Activated T-cell treated with anti-CD3 and anti-CD28 coated beads, Interleukin-2, amount 50 U/mL, for 4 hours (primary cell): ENCODE measurements around the gene TMEM190. TPM values are rescaled to one million over a fixed set of nuclear protein-coding genes. Genes with fewer than 3 reads are reported as not detected.
"Not testable (repeated sequence)": the region's sequence is repeated elsewhere in the genome, so short reads cannot be mapped to it uniquely, and the experiment has no call there.

ENCODE experiments used
- ATAC-seq, 2 donors: fragments of 200-7000 bp; cut with Tn5 transposase; one replicate each; pipeline ENCODE4 v1.10.0; 2021
- DNase-seq: peaks from one replicate; pipeline ENCODE4 v3.0.0-alpha.2; 2020
- H3K27me3 Mint-ChIP-seq: one replicate; pipeline ENCODE4 v1.8.0; 2021; ENCODE audit warnings: low read depth, mixed read lengths
- H3K36me3 Mint-ChIP-seq: one replicate; pipeline ENCODE4 v1.8.0; 2022; ENCODE audit warnings: mixed read lengths; ENCODE audit not compliant: insufficient read depth
- H3K4me1 Mint-ChIP-seq: one replicate; pipeline ENCODE4 v1.8.0; 2021; ENCODE audit warnings: low read depth, mixed read lengths
- H3K4me3 Mint-ChIP-seq: one replicate; pipeline ENCODE4 v1.8.0; 2021; ENCODE audit warnings: mild to moderate bottlenecking, moderate library complexity, mixed read lengths
- H3K9me3 Mint-ChIP-seq: one replicate; pipeline ENCODE4 v1.8.0; 2021; ENCODE audit warnings: mixed read lengths
- total RNA-seq, 3 donors: library from RNA; stranded (reverse); gene quantifications; one replicate each; pipeline ENCODE4 v1.2.1, GENCODE V29; 2021

The TMEM190 gene
- total RNA-seq, 3 donors from 2014 or later, result not detected

DNA sequence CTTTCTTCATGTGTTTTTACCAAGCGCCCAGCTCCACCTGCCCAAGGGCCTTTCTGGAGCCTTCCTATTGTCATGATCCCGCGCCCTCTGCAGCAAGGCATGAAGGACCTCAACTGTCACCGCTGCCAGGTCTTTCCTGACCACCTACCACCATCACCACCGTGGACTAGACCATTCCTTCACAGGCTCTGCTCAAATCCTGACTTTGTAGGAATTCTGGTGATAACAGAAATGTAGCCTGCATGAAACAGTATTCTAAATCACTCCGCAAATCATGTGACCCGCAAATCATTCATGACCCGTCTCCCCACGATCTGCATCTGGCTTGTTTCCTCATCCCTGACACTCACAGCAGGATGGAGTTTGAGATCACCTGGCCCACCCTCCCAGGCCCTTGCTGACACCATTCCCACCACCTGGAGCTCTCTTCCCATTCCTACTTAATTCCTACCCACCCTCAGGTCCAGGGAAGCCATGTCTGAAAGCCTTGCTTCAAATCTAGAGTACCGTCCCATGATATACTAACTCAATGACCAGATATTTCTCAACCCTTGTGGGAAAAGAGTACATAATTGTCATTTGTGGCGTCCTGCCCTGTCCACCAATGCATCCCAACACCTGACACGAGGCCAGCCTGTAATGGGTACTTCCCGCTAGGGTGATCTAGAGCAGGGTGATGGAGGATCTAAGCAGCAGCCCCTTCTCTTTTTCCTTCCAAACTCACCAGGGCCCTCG lies 29.6 kb downstream of the TMEM190 start:
- H3K9me3 Mint-ChIP-seq, result no peaks in the 10 kb centered on the region
- peak overlapping the region; percentile 92 for H3K4me3 Mint-ChIP-seq
- ATAC-seq, result no peak
- H3K4me1 Mint-ChIP-seq, result peaks cover 18% of the 10 kb centered on the region
- DNase-seq, result no peak
- H3K27me3 Mint-ChIP-seq, result no peaks in the 10 kb centered on the region
- H3K36me3 Mint-ChIP-seq, result peaks cover 31% of the 10 kb centered on the region

DNA sequence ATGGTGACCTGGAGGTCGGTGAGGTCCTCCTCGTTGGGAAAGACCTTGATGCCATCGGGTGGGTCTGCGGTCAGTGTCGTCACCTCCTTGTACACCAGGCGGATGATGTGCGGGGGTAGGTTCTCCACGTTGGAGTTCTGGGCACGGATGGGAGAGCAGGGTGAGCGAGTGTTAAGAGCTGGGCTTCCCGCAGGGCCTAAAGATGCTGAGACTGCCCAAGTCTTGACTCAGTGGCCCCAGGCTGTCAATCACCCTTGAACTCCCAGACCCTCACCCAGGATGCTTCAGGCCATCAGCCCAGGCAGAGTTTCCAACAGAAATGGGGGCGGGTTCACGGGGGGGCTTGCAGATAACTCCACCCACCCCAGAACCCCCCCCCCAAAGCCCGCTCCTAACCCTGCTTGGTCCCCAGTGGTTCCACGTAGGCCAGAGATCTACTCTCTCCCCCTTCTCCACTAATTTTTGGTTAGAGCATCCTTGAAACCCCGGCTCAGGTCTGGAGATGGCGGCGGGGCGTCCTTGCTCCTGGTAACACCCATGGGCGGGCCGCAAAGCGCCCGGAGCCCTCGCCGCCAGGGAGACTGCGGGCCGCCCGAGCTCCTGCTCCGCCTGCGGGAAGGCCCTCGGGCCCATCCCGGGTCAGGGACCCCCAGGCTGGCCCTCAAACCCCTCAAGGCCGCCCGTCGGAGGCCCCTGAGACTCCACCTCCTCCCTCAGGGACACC lies 30.4 kb downstream of the TMEM190 start:
- Mint-ChIP-seq H3K4me3 (peak overlapping the region; percentile 92), H3K4me1 (peaks cover 18% of the 10 kb centered on the region), H3K27me3 (no peaks in the 10 kb centered on the region), H3K36me3 (peaks cover 28% of the 10 kb centered on the region), H3K9me3 (no peaks in the 10 kb centered on the region)
- ATAC-seq (peak; percentile 8 to 9), DNase-seq (no peak)

DNA sequence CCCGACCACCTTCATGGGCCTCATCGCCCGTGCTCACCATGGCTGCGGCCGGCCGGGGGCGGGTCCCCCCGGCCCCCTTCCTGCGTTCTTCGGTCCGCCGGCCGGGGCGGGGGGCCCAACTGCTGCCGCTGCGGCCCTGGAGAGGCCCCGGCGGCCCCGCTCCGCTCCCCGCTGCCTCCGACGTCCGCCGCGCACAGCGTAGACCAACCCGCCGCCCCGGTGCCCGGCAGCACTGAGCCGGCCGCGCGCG lies 30.8 kb downstream of the TMEM190 start, which contains the start of gene UBE2S:
Gene UBE2S, minus strand, starts transcription at position 239 of the 250 bp plus-strand sequence. Its CDS starts 199 bp downstream, at position 40.
- peaks cover 25% of the 10 kb centered on the region for H3K36me3 Mint-ChIP-seq
- not testable (repeated sequence) for DNase-seq, H3K9me3 Mint-ChIP-seq, H3K27me3 Mint-ChIP-seq, ATAC-seq
- peaks cover 18% of the 10 kb centered on the region for H3K4me1 Mint-ChIP-seq
- peak within 1 kb of the TSS; percentile 92 for H3K4me3 Mint-ChIP-seq

DNA sequence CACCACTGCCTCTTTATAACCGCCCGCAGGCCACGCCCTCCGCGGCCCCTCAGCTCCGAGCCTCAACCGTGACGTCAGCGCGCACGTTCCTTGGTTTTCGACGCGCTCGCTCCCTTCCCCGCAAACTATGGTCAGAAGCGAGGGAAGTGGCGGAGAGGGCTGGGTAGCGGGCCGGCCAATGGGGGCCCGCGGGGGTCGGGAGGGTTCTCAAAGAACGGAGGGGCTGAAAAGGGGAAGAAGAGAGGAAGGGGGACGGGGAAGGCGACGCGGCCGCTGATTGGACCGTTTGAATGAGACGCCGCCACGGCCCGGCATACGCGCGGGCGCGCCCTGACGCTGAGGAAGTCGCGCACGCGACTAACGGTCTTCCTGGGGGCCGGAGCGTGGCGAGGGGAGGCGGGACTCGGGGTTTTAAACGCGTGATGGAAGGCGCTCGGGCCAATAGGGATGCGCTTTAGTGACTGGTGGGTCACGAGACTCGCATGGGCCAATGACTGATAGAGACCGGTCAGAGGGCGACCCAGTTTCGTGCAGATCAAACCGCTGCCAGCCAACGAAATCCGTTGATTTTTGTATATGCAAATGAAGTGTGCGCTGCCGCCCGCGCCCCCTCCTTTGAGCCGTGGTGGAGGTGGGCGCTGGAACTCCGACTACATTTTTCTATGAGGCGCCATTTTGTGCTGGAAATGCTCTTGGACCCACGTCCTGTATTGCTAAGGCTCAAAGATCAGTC lies 31.3 kb downstream of the TMEM190 start:
- Mint-ChIP-seq H3K36me3 (peaks cover 22% of the 10 kb centered on the region), H3K27me3 (no peaks in the 10 kb centered on the region), H3K9me3 (no peaks in the 10 kb centered on the region), H3K4me1 (peaks cover 18% of the 10 kb centered on the region), H3K4me3 (peak overlapping the region; percentile 92)
- DNase-seq, result peak; percentile 93
- peak; percentile 88 to 91 for ATAC-seq

DNA sequence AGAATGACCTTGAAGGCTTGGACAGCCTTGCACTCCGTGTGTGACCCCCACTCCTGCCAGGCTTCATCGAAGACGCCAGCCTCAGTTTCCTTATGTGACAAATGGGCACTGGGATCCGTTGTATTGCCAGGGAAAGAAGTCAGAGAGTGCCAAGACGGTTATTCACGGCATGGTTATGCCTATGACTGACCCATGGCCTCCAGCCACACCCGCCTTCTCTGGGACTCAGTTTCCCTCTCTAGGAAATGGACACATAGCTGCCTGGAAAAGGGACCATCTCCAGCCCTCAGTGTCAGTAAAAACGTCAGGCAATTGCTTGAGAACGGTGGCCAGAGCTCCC lies 31.9 kb downstream of the TMEM190 start:
- Mint-ChIP-seq H3K9me3 (no peaks in the 10 kb centered on the region), H3K36me3 (peaks cover 19% of the 10 kb centered on the region), H3K4me3 (peak overlapping the region; percentile 92), H3K4me1 (peaks cover 18% of the 10 kb centered on the region), H3K27me3 (no peaks in the 10 kb centered on the region)
- ATAC-seq (no peak), DNase-seq (no peak)

DNA sequence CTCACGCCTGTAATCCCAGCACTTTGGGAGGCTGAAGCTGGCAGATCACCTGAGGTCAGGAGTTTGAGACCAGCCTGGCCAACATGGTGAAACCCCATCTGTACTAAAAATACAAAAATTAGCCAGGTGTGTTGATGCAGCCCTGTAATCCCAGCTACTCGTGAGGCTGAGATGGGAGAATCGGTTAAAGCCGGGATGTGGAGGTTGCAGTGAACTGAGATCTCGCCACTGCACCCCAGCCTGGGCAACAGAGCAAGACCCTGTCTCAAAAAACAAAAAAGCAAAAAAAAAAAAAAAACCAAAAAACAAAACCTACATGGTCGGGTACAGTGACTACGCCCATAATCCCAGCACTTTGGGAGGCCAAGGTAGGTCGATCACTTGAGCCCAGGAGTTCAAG lies 32.6 kb downstream of the TMEM190 start:
- not testable (repeated sequence) for DNase-seq, H3K27me3 Mint-ChIP-seq, ATAC-seq, H3K4me3 Mint-ChIP-seq, H3K9me3 Mint-ChIP-seq
- Mint-ChIP-seq H3K36me3 (peaks cover 16% of the 10 kb centered on the region), H3K4me1 (peaks cover 18% of the 10 kb centered on the region)

DNA sequence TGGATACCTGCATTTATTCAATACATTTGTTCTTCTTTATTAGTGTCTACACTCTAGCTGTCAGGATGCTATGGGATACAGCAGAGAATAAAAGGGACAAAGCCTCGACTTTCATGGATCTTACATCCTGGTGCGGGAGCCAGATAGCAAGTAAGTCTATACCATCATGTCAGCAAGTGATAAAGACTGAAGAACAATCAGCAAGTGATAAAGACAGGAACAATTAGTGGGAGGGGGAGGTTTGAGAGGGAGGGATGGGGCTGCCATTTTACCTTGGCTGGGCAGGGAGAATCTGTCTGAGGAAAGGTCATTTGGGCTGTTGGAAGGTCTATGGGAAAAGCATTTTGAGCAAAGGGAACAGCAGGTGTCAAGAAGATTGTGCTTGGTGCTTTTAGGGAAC lies 33.5 kb downstream of the TMEM190 start:
- Mint-ChIP-seq H3K9me3 (no peaks in the 10 kb centered on the region), H3K27me3 (no peaks in the 10 kb centered on the region), H3K4me1 (peaks cover 18% of the 10 kb centered on the region), H3K36me3 (peaks cover 14% of the 10 kb centered on the region), H3K4me3 (no peak overlapping the region)
- no peak for DNase-seq
- no peak for ATAC-seq

DNA sequence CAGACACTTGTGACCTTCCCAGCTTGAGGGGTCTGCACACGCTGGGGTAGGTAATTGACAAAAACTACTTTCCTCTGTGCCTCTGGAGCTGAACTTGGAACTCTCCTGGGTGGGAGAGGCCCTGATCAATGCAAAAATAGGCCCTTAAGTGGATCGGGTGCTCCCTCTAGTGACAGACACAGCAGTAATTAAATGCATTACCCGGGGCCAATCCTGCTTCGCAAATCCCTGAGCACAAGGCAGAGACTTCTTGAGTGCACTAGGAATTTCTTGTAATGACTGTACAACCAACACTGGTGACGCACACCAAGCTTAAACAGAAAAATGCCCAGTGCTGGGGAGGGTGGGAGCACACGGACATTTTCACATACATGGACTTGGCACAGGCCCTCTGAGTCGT lies 41.6 kb downstream of the TMEM190 start:
- Mint-ChIP-seq H3K4me1 (peaks cover 26% of the 10 kb centered on the region), H3K4me3 (no peak overlapping the region), H3K36me3 (no peaks in the 10 kb centered on the region), H3K9me3 (no peaks in the 10 kb centered on the region), H3K27me3 (no peaks in the 10 kb centered on the region)
- DNase-seq (peak; percentile 52), ATAC-seq (peak; percentile 72 to 77)

DNA sequence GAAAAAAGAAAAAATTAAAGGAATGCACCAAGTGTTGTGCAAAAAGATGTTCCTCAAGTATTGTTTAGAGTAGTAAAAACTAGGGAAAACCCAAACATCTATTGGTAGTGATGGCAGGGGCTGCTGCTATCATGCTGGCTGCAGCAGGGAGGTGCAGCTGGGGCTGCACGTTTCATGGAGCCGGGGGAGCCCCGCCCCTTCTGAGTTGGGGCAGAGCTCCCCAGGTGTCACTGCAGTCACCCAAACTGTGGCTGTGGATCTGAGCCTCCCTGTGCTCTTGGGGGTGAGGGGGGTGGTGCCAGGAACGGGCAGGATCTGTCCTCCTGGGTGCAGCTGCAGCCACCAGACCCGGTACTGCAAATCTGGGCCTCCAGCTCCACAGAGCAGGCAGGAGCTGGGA lies 42.5 kb downstream of the TMEM190 start:
- H3K27me3 Mint-ChIP-seq, result no peaks in the 10 kb centered on the region

DNA sequence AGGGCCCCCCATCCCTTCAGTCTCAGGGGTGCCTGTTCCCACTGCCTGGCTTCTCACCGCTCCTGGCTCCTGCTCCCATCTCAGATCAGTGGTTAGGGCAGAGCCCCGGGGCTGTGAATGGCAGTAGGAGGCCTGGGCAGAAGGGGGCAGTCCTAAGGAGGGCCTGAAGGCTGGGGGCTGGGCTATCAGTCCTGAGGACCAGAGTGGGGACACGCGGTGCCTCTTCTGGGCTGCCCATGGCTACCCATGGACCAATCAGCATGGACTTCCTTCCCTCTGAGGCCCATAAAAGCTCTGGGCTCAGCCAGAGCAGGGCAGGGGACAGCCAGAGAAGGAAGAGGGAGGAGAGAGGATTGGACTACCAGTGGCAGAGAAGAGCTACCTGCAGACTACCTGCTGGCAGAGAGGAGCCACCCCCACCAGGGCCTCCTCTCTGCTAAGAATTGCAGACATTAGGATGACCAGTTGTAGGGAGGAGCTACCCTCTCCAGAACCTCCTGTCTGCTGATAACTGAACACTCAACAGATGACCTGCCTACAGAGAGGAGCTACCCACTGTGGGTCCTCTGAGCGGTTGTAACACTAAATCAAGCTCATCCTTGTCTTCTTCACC lies 43.1 kb downstream of the TMEM190 start:
- DNase-seq (no peak), ATAC-seq (no peak)
- Mint-ChIP-seq H3K4me1 (peaks cover 28% of the 10 kb centered on the region), H3K27me3 (peaks cover 3% of the 10 kb centered on the region), H3K9me3 (no peaks in the 10 kb centered on the region), H3K4me3 (no peak overlapping the region), H3K36me3 (no peaks in the 10 kb centered on the region)

More for the DNA sequence above, 42.5 kb downstream of the TMEM190 start:
- DNase-seq (no peak), ATAC-seq (no peak)
- H3K9me3 Mint-ChIP-seq, result no peaks in the 10 kb centered on the region
- H3K4me1 Mint-ChIP-seq, result peaks cover 28% of the 10 kb centered on the region
- H3K4me3 Mint-ChIP-seq, result no peak overlapping the region
- no peaks in the 10 kb centered on the region for H3K36me3 Mint-ChIP-seq

DNA sequence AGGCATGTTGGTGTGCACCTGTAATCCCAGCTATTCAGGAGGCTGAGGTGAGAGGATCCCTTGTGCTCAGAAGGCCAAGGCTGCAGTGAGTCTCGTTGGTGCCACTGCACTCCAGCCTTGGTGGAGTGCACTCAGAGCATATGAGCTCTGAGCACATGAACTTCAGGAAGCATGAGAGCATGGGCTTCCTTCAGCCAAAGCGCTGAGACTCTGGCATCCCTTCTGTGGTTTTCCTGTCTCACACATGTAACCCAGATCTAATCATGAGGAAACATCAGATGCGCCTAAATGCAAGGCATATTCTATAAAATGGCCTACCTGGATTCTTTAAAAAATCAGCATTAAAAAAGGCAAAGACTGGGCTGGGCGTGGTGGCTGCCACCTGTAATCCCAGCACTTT lies 44.7 kb downstream of the TMEM190 start:
- H3K27me3 Mint-ChIP-seq, DNase-seq, H3K4me3 Mint-ChIP-seq, H3K36me3 Mint-ChIP-seq, H3K9me3 Mint-ChIP-seq: not testable (repeated sequence)
- ATAC-seq, result peak in 1 of 2 donors; percentile 23
- peaks cover 28% of the 10 kb centered on the region for H3K4me1 Mint-ChIP-seq

DNA sequence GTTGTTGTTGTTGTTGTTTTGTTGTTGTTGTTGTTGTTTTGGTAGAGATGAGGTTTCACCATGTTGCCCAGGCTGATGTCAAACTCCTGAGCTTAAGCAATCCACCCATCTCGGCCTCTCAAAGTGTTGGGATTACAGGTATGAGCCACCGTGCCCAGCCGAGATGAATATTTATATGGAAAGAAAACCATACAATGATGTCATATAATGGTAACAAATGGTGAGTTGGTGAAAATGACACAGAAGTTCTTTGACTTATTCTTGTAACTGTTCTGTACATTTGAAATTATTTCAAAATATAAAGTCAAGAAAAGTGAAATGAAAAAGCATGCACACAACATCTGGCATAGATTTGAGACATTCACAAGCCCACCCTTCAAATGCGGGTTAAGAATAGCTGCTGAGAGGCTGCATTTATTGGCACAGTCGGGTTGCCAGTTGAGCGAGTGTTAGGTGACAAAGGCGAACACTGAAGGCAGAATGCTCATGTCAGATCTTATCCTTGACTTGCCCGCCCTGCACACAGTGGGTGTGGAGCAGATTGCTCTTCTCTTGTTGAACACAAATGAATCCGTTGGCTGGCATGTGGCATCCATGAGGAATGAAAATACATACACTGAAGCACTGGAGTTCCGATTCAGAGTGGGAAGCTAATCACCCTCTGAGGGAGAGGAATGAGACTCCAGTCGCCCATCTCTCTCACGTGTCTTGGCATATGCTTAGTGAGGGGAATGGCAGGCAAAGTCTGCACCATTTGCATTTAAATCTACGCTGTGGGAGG lies 46.8 kb downstream of the TMEM190 start:
- no peak for DNase-seq
- H3K4me1 Mint-ChIP-seq, result peaks cover 23% of the 10 kb centered on the region
- H3K36me3 Mint-ChIP-seq, result no peaks in the 10 kb centered on the region
- no peak for ATAC-seq
- H3K4me3 Mint-ChIP-seq, result no peak overlapping the region
- peaks cover 9% of the 10 kb centered on the region for H3K27me3 Mint-ChIP-seq
- H3K9me3 Mint-ChIP-seq, result no peaks in the 10 kb centered on the region

DNA sequence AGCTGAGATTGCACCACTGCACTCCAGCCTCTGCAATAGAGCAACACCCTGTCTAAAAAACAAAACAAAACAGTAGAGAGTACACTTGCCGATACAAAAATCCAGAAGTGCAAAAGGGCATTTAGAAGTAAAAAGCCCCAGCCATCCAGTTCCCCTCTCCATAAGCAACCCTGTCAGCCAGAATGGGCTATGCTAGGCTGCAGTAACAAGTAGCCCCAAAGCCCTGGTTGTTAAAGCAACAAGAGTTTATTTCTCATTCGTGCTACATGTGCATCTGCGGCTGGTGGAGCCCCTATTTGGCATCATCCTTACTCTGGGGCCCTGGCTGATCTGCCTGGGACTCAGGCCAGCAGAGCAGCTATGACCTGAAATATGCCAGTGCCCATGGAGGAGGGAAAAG lies 47.9 kb downstream of the TMEM190 start:
- Mint-ChIP-seq H3K4me3 (no peak overlapping the region), H3K4me1 (peaks cover 21% of the 10 kb centered on the region), H3K36me3 (no peaks in the 10 kb centered on the region), H3K9me3 (no peaks in the 10 kb centered on the region), H3K27me3 (peaks cover 17% of the 10 kb centered on the region)
- ATAC-seq, result no peak
- DNase-seq, result no peak

DNA sequence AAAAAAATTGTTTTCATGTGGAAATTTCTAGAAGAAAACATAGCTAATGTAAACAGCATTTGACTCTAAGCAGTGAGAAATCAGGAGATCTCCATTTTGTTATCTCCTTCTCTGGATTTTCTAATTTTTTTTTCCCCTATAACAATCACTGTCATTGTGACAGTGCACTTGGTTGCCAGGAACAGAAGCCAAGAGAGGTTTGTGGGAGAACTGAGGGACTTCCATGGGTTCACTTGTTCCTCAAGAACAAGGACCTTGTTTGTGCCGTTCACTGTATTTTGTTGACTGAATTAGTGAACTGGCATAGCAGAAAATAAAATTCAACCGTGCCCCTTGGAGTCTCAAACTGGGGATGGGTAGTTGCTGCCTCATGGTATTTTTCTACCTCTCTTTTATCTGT lies 49.4 kb downstream of the TMEM190 start:
- Mint-ChIP-seq H3K9me3 (no peaks in the 10 kb centered on the region), H3K27me3 (peaks cover 28% of the 10 kb centered on the region), H3K36me3 (no peaks in the 10 kb centered on the region), H3K4me1 (peaks cover 10% of the 10 kb centered on the region), H3K4me3 (no peak overlapping the region)
- DNase-seq (no peak), ATAC-seq (no peak)
